GM12878 (cell line): ENCODE results near the gene ADAM20. TPM values are rescaled to one million over a fixed set of nuclear protein-coding genes. Genes with fewer than 3 reads are reported as not detected.

Source experiments
- ATAC-seq: fragments of 200-7000 bp; cut with Tn5 transposase; 3 replicates; pipeline ENCODE4 v1.9.1; 2020; ENCODE audit warnings: mild to moderate bottlenecking, moderate library complexity
- BruUV-seq: library from RNA; stranded (reverse); fragments of 400-500 nt; replicated peaks from 2 replicates; lab custom pipeline; 2021; lab: Mats Ljungman, UMichigan
- CTCF ChIA-PET: fragments of 300-600 bp; sonication (Branson Sonifier 250); formaldehyde crosslinking; extraction: SDS; loops from one replicate; lab custom pipeline; 2021; ENCODE audit warnings: inconsistent platforms; lab: Yijun Ruan, JAX
- POLR2A ChIA-PET: fragments of 350-600 bp; formaldehyde crosslinking; extraction: SDS; loops from one replicate; lab custom pipeline; 2021; ENCODE audit warnings: inconsistent platforms; lab: Charles Lee
- RAD21 ChIA-PET: fragments of 300-600 bp; sonication (Branson Sonifier 250); formaldehyde crosslinking; loops from one replicate; lab custom pipeline; 2023; ENCODE audit warnings: antibody characterized with exemption; ENCODE audit not compliant: unreplicated experiment; lab: Charles Lee
- SMC1A ChIA-PET: fragments of 300-600 bp; sonication (Branson Sonifier 250); formaldehyde crosslinking; loops from one replicate; lab custom pipeline; 2023; ENCODE audit not compliant: unreplicated experiment, uncharacterized antibody; lab: Charles Lee
- DNase-seq: peaks from one replicate; pipeline ENCODE4 v3.0.0-alpha.2; 2011; ENCODE audit warnings: low read depth, low spot score
- FAIRE-seq: peaks from 3 replicates; lab custom pipeline; 2011; peaks lifted over from hg19 to GRCh38; lab: Jason Lieb, UNC
- H2AFZ ChIP-seq: 2 replicates; pipeline ENCODE4 v1.6.0; 2011; ENCODE audit warnings: low read depth, low read length, control low read depth; ENCODE audit not compliant: control insufficient read depth
- H3K27ac ChIP-seq: 2 replicates; pipeline ENCODE4 v1.5.1; 2011; ENCODE audit warnings: control low read depth; ENCODE audit not compliant: control insufficient read depth, insufficient read depth
- H3K27me3 ChIP-seq, 2 experiments: replicated peaks in 1 of 2; 2 replicates each; pipeline versions ENCODE4 v1.6.0 to v1.6.1; 2011; ENCODE audit warnings: low read length in 1 of 2; ENCODE audit not compliant: control insufficient read depth in 2 of 2, insufficient read depth in 2 of 2
- H3K36me3 ChIP-seq, 2 experiments: 2 replicates each; pipeline ENCODE4 v1.5.1; 2011; ENCODE audit warnings: low read length in 1 of 2; ENCODE audit not compliant: control insufficient read depth in 2 of 2, insufficient read depth in 2 of 2
- H3K4me1 ChIP-seq: 2 replicates; pipeline ENCODE4 v1.6.1; 2011; ENCODE audit warnings: mild to moderate bottlenecking, low read length, moderate library complexity, mixed read lengths; ENCODE audit not compliant: control insufficient read depth, insufficient read depth
- H3K4me2 ChIP-seq: 2 replicates; pipeline ENCODE4 v1.6.0; 2011; ENCODE audit warnings: control low read depth; ENCODE audit not compliant: control insufficient read depth, insufficient read depth
- H3K4me3 ChIP-seq: fragments of 200-600 bp; sonication (generic); 2 replicates; pipeline ENCODE4 v1.5.1; 2016
- H3K79me2 ChIP-seq: 2 replicates; pipeline ENCODE4 v1.6.0; 2011; ENCODE audit warnings: low read length; ENCODE audit not compliant: control insufficient read depth, insufficient read depth
- H3K9ac ChIP-seq: 2 replicates; pipeline ENCODE4 v1.8.0; 2011; ENCODE audit warnings: low read length, control low read depth, mixed read lengths; ENCODE audit not compliant: control insufficient read depth, insufficient read depth
- H3K9me3 ChIP-seq: replicated peaks from 3 replicates; pipeline ENCODE4 v1.5.1; 2011; ENCODE audit warnings: mild to moderate bottlenecking, low read length; ENCODE audit not compliant: control insufficient read depth, insufficient read depth
- H4K20me1 ChIP-seq: 2 replicates; pipeline ENCODE4 v1.6.0; 2011; ENCODE audit not compliant: control insufficient read depth, insufficient read depth
- ETV6 ChIP-seq, 2 experiments: fragments of 450-650 bp in 1 of 2; IDR thresholded peaks in 1 of 2; conservative IDR thresholded peaks in 1 of 2; 2 replicates each; pipeline ENCODE4 v1.6.1; 2014; ENCODE audit warnings: antibody characterized with exemption in 1 of 2, borderline replicate concordance in 1 of 2, low read depth in 1 of 2, mild to moderate bottlenecking in 1 of 2, moderate library complexity in 1 of 2
- EZH2 ChIP-seq: IDR thresholded peaks from 2 replicates; pipeline ENCODE4 v1.6.1; 2012; ENCODE audit warnings: low read depth, mild to moderate bottlenecking, control low read depth, inconsistent platforms, low read length, borderline replicate concordance; ENCODE audit not compliant: control insufficient read depth
- REST ChIP-seq: IDR thresholded peaks from 2 replicates; pipeline ENCODE4 v1.6.1; 2012; ENCODE audit warnings: mild to moderate bottlenecking, low read depth, low read length
- SKIL ChIP-seq: fragments of 450-650 bp; IDR thresholded peaks from 2 replicates; pipeline ENCODE4 v1.6.1; 2017; ENCODE audit warnings: mild to moderate bottlenecking, low read depth, inconsistent platforms; ENCODE audit not compliant: poor library complexity, severe bottlenecking
- SMAD5 ChIP-seq: IDR thresholded peaks from 2 replicates; pipeline ENCODE4 v1.6.1; 2016; ENCODE audit warnings: antibody characterized with exemption, low read depth
- SUZ12 ChIP-seq: fragments of 200-600 bp; sonication (generic); IDR thresholded peaks from one replicate; pipeline ENCODE4 v1.6.1; 2018; ENCODE audit warnings: antibody characterized with exemption, mild to moderate bottlenecking; ENCODE audit not compliant: unreplicated experiment
- TCF12 ChIP-seq: IDR thresholded peaks from 2 replicates; pipeline ENCODE4 v1.6.1; 2011; ENCODE audit warnings: low read depth, mild to moderate bottlenecking, low read length
- ZNF207 ChIP-seq: fragments of 450-650 bp; IDR thresholded peaks from 2 replicates; pipeline ENCODE4 v1.6.1; 2014; ENCODE audit warnings: antibody characterized with exemption, mild to moderate bottlenecking, borderline replicate concordance
- ZSCAN29 ChIP-seq: fragments of 450-650 bp; IDR thresholded peaks from 2 replicates; pipeline ENCODE4 v1.6.1; 2017; ENCODE audit warnings: mild to moderate bottlenecking, moderate library complexity
- WGBS: methylation state at CpG from one replicate; pipeline ENCODE4 v1.1.6; 2016; ENCODE audit warnings: low lambda C conversion rate; ENCODE audit not compliant: insufficient replicate concordance, insufficient coverage; ENCODE audit errors: missing lambda C conversion rate; 5-methylcytosine and 5-hydroxymethylcytosine counted together
- in situ Hi-C: fragments of 300-500 bp; cut with MboI; formaldehyde crosslinking; loops from 9 replicates; pipeline ENCODE4 v1.14.3; 2018; ENCODE audit warnings: mixed read lengths
- intact Hi-C: fragments of 100-400 bp; cut with micrococcal nuclease; formaldehyde crosslinking; loops from one replicate; pipeline ENCODE4 v1.14.2; 2022; ENCODE audit not compliant: unreplicated experiment
- polyA plus RNA-seq, 11 experiments: library from polyadenylated mRNA; depleted of rRNA in 4 of 11; unstranded in 6 of 11; stranded (reverse) in 5 of 11; fragments of >200 nt; fragmentation: Nextera tagmentation in 4 of 11; fragmentation: Illumina TruSeq in 1 of 11; extraction: Ambion mirVana in 4 of 11; extraction: Trizol in 1 of 11; gene quantifications; 1 replicate in 1 of 11; 2 replicates in 10 of 11; pipeline versions ENCODE4 v1.2.1 to v1.2.3, GENCODE V29; 2011 to 2016; ENCODE audit warnings: inconsistent platforms in 2 of 11, missing spikeins in 2 of 11, low read depth in 1 of 11
- total RNA-seq, 4 experiments: library from RNA; depleted of rRNA in 3 of 4; stranded (reverse); fragments of >200 nt in 3 of 4; fragmentation: Illumina TruSeq in 1 of 4; extraction: Trizol in 1 of 4; gene quantifications; 2 replicates each; pipeline versions ENCODE4 v1.2.1 to v1.2.3, GENCODE V29; 2013 to 2021

Gene ADAM20
- total and polyA plus RNA-seq, 10 of the 15 experiments (the other 5 are each of a cell fraction or from before 2014, with no cell fraction given), result 0.04 to 0.34 (median 0.10) TPM; not detected in 3

DNA sequence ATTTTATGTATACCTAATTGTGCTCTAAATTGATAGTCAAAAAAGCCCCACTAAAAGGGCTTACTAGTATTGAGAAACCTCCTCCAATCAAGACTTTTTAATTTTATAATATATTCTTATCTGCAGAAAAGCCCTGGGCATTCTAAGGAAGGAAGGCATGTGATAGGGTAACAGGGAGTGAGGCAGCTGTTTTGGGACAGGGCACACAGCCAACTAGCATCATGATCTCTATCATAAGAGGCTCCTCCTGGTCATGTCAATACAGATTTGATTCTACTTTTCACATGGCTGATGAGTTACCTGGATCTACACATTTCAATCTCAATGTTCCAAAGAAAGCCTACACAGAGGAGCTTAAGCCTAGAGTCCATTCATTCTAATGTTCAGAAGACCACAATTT, 9.1 kb downstream of the ADAM20 start (continued):
- TF ChIP-seq EZH2 (no peak), ZSCAN29 (no peak), SMAD5 (no peak), REST (no peak), TCF12 (no peak)

- FAIRE-seq (no peak), DNase-seq (no peak), ATAC-seq (no peak)
- no peak overlapping the region for H3K27ac ChIP-seq
- WGBS, result 63% methylated on average over 3 of the region's 3 CpGs
- H4K20me1 ChIP-seq, result no peaks in the 10 kb centered on the region
- ChIA-PET POLR2A (no interaction called here), CTCF (no interaction called here), SMC1A (no interaction called here), RAD21 (no interaction called here)
- no peaks in the 10 kb centered on the region for H3K36me3 ChIP-seq
- TF ChIP-seq SKIL (no peak), ETV6 (conservative IDR thresholded peaks at IDR 0.05 in 1 of 2, IDR thresholded peaks at IDR 0.05 in 1 of 2; ENCODE audit: borderline replicate concordance in 1 of 2, low read depth in 1 of 2) (no peak), ZNF207 (no peak), SUZ12 (no peak)
- intact Hi-C loops (no loop called here), in situ Hi-C loops (no loop called here)
- no peak overlapping the region for H3K9ac ChIP-seq
- no peaks in the 10 kb centered on the region for H3K4me1 ChIP-seq
- no peak overlapping the region for H2AFZ ChIP-seq
- no TSS peak for BruUV-seq
- H3K4me2 ChIP-seq, result no peak overlapping the region
- H3K9me3 ChIP-seq, result peaks cover 1% of the 10 kb centered on the region; the same call in 2 of the 3 replicates
- H3K4me3 ChIP-seq, result no peak overlapping the region
- H3K27me3 ChIP-seq, result no peaks in the 10 kb centered on the region
- H3K79me2 ChIP-seq, result no peaks in the 10 kb centered on the region
Observed at GRCh38 chr14:70515811-70516210, 19.0 kb downstream of the ADAM20 start.
